Heart left ventricle (tissue), 16 donors: Measurements from ENCODE around the gene FAM174A. TPM values are rescaled to one million over a fixed set of nuclear protein-coding genes. Genes with fewer than 3 reads are reported as not detected.

Experiments
- ATAC-seq, 4 donors: fragments of 200-7000 bp; cut with Tn5 transposase; one replicate each; pipeline ENCODE4 v1.9.1; 2020 to 2022; ENCODE audit warnings: moderate library complexity in 4 of 4, mild to moderate bottlenecking in 3 of 4, moderate number of reproducible peaks in 1 of 4
- DNase-seq, 5 donors: peaks; one replicate each; pipeline ENCODE4 v3.0.0-alpha.2; 2020
- H3K27ac ChIP-seq, 12 donors: fragments of 200-600 bp; sonication (generic) in 4 of 12; one replicate each; pipeline versions ENCODE4 v1.5.0 to v1.8.0; 2016 to 2022; ENCODE audit warnings: mild to moderate bottlenecking in 2 of 12
- H3K27me3 ChIP-seq, 9 donors: fragments of 200-600 bp; sonication (generic) in 2 of 9; one replicate each; pipeline versions ENCODE4 v1.5.1 to v1.8.0; 2016 to 2022; ENCODE audit warnings: mild to moderate bottlenecking in 3 of 9
- H3K36me3 ChIP-seq, 9 donors: fragments of 200-600 bp; sonication (generic) in 2 of 9; one replicate each; pipeline versions ENCODE4 v1.5.0 to v1.8.0; 2018 to 2022; ENCODE audit warnings: mild to moderate bottlenecking in 2 of 9
- H3K4me1 ChIP-seq, 12 donors: fragments of 200-600 bp; sonication (generic) in 4 of 12; one replicate each; pipeline versions ENCODE4 v1.5.0 to v1.8.0; 2016 to 2022; ENCODE audit warnings: mild to moderate bottlenecking in 3 of 12
- H3K4me3 ChIP-seq, 12 donors: fragments of 200-600 bp; sonication (generic) in 4 of 12; one replicate each; pipeline versions ENCODE4 v1.5.0 to v1.8.0; 2017 to 2022; ENCODE audit warnings: mild to moderate bottlenecking in 9 of 12, moderate library complexity in 4 of 12
- H3K9me3 ChIP-seq, 12 donors: fragments of 200-600 bp; sonication (generic) in 4 of 12; one replicate each; pipeline versions ENCODE4 v1.5.0 to v1.8.0; 2016 to 2022; ENCODE audit warnings: mild to moderate bottlenecking in 1 of 12
- CTCF ChIP-seq, 12 donors: fragments of 200-600 bp; sonication (generic) in 4 of 12; IDR thresholded peaks; one replicate each; pipeline versions ENCODE4 v1.5.0 to v1.8.0; 2018 to 2022; ENCODE audit warnings: antibody characterized with exemption in 12 of 12, mild to moderate bottlenecking in 5 of 12
- POLR2A ChIP-seq, 2 donors: fragments of 450-650 bp; IDR thresholded peaks; one replicate each; pipeline ENCODE4 v1.6.1; 2017; ENCODE audit warnings: antibody characterized with exemption in 2 of 2, mild to moderate bottlenecking in 2 of 2, moderate library complexity in 2 of 2
- WGBS, 4 donors: extraction: QIAGEN DNeasy Blood & Tissue Kit in 2 of 4; methylation state at CpG; one replicate each; pipeline versions ENCODE4 v1.1.5 to v1.1.7; 2013 to 2018; 5-methylcytosine and 5-hydroxymethylcytosine counted together
- intact Hi-C, 10 donors: fragments of 100-400 bp; cut with DNase I; formaldehyde crosslinking; loops; one replicate each; pipeline versions ENCODE4 v1.11.1 to v1.14.2; 2022
- polyA plus RNA-seq, 2 donors: library from polyadenylated mRNA; stranded (reverse); fragments of 200-250 nt; gene quantifications; one replicate each; pipeline ENCODE4 v1.2.3, GENCODE V29; 2013
- total RNA-seq, 9 donors: library from RNA; depleted of rRNA in 2 of 9; stranded (reverse); fragments of >200 nt in 2 of 9; fragmentation: NEBNext Ultra II Directional in 3 of 9; extraction: Animal tissue kit (Norgen Biotek cat#: 25700) in 3 of 9; gene quantifications; one replicate each; pipeline versions ENCODE4 v1.1.0 to v1.2.4, GENCODE V29; 2016 to 2023
- donor health status: ischemic (EF 13 %, LVEDD 7.1; RV severe dilation, severe dysfunction).
- donor health status: healthy with polysubstance abuse.
- donor health status: DM: no; HTN: yes; CAD: no.
- donor health status: DM: no; HTN: no; CAD: no.
- donor health status: ischemic (EF 25% LVEDD 6.9; RV normal size, moderate dysfunction).
- donor health status: ischemic (EF 25% LVEDD 5.7; RV mildly dilated, moderate dysfunction).
- donor health status: healthy.
- donor health status: DM: yes; HTN: yes; CAD: no.
- donor health status: ischemic (EF 35%, LVEDD 5.7; RV mildly dilated, moderate dysfunction).
- donor health status: nonischemic (EF 11% LVEDD 7.7; RV severe dilation, severe dysfunction).
- donor health status: DM: yes; HTN: yes; CAD: no.
- donor health status: PGD.
- donor health status: ischemic (EF 29% LVEDD 5.4; RV normal size, mild dysfunction).
- donor health status: nonischemic (EF 23%, LVEDD 6.1; RV moderate dilation, normal function).

The FAM174A gene
- total and polyA plus RNA-seq, 11 donors, result 7.8 to 59.0 (median 20.4) TPM

GRCh38 chr5:100566382-100567141 lies 31.4 kb downstream of the FAM174A start:
- Histone ChIP-seq H3K36me3 (peaks cover 0 to 47% (median 12%) of the 10 kb centered on the region in 9 donors), H3K4me1 (no peaks in the 10 kb centered on the region), H3K27me3 (no peaks in the 10 kb centered on the region), H3K27ac (no peak overlapping the region), H3K4me3 (no peak overlapping the region), H3K9me3 (no peaks in the 10 kb centered on the region)
- WGBS, 4 donors, result 92 to 93% (median 93%) methylated on average over 4 of the region's 4 CpGs
- DNase-seq (no peak), ATAC-seq (no peak)
- intact Hi-C loops, result no loop called here
- TF ChIP-seq POLR2A (IDR thresholded peaks at IDR 0.05), result no peak
- TF ChIP-seq CTCF (IDR thresholded peaks at IDR 0.05), result no peak

GRCh38 chr5:100574716-100575115 lies 39.5 kb downstream of the FAM174A start:
- H3K36me3 ChIP-seq, result peaks cover 0 to 3% (median 0%) of the 10 kb centered on the region in 9 donors
- no peaks in the 10 kb centered on the region for H3K27me3 ChIP-seq
- no peak overlapping the region for H3K4me3 ChIP-seq
- WGBS, 4 donors, result 64 to 79% (median 68%) methylated on average over 2 of the region's 2 CpGs
- ATAC-seq (no peak), DNase-seq (no peak)
- H3K9me3 ChIP-seq, result peaks cover 0 to 4% (median 0%) of the 10 kb centered on the region in 12 donors
- H3K27ac ChIP-seq, result peak overlapping the region in 6 of 12 donors; percentile 15 to 76 (median 46)
- intact Hi-C loops, result loop anchor here in 2 of 10 donors (5.0 kb wide), 1 partner anchor 37 kb away; the partner anchor contains the start of gene FAM174A (in 2 of the 2)
- TF ChIP-seq CTCF (IDR thresholded peaks at IDR 0.05) (no peak), POLR2A (IDR thresholded peaks at IDR 0.05) (no peak)
- peaks cover 0 to 32% (median 11%) of the 10 kb centered on the region in 12 donors for H3K4me1 ChIP-seq

GRCh38 chr5:100575815-100576214 lies 40.6 kb downstream of the FAM174A start:
- Histone ChIP-seq H3K27ac (peak overlapping the region in 11 of 12 donors; percentile 15 to 76 (median 52)), H3K27me3 (no peaks in the 10 kb centered on the region), H3K36me3 (peaks cover 0 to 3% (median 0%) of the 10 kb centered on the region in 9 donors), H3K9me3 (peaks cover 0 to 4% (median 0%) of the 10 kb centered on the region in 12 donors), H3K4me1 (peaks cover 0 to 32% (median 11%) of the 10 kb centered on the region in 12 donors), H3K4me3 (no peak overlapping the region)
- TF ChIP-seq POLR2A (IDR thresholded peaks at IDR 0.05) (no peak), CTCF (IDR thresholded peaks at IDR 0.05) (no peak)
- ATAC-seq, result peak in 1 of 4 donors; percentile 53
- DNase-seq, result no peak
- intact Hi-C loops, result loop anchor here in 2 of 10 donors (5.0 kb wide), 1 partner anchor 39 kb away; the partner anchor contains the start of gene FAM174A (in 2 of the 2)

GRCh38 chr5:100576217-100576751 lies 41.1 kb downstream of the FAM174A start:
- DNase-seq (no peak), ATAC-seq (peak in 1 of 4 donors; percentile 41)
- 54 to 59% (median 57%) methylated on average over 2 of the region's 2 CpGs for whole genome bisulfite sequencing, 4 donors
- TF ChIP-seq CTCF (IDR thresholded peaks at IDR 0.05) (no peak), POLR2A (IDR thresholded peaks at IDR 0.05) (no peak)
- Histone ChIP-seq H3K27me3 (no peaks in the 10 kb centered on the region), H3K4me1 (peaks cover 0 to 32% (median 11%) of the 10 kb centered on the region in 12 donors), H3K4me3 (no peak overlapping the region), H3K9me3 (peaks cover 0 to 4% (median 0%) of the 10 kb centered on the region in 12 donors), H3K27ac (peak overlapping the region; percentile 14 to 76 (median 50)), H3K36me3 (peaks cover 0 to 7% (median 0%) of the 10 kb centered on the region in 9 donors)
- intact Hi-C loops, result loop anchor here in 2 of 10 donors (5.0 kb wide), 1 partner anchor 39 kb away; the partner anchor contains the start of gene FAM174A (in 2 of the 2)
